ENCODE results near the gene CIITA.
A peak's percentile ranks its signal among the peaks of the same experiment; 100 is the strongest.
"Not testable (repeated sequence)": the region's sequence is repeated elsewhere in the genome, so short reads cannot be mapped to it uniquely, and the experiment has no call there.

The CIITA gene, protein sequence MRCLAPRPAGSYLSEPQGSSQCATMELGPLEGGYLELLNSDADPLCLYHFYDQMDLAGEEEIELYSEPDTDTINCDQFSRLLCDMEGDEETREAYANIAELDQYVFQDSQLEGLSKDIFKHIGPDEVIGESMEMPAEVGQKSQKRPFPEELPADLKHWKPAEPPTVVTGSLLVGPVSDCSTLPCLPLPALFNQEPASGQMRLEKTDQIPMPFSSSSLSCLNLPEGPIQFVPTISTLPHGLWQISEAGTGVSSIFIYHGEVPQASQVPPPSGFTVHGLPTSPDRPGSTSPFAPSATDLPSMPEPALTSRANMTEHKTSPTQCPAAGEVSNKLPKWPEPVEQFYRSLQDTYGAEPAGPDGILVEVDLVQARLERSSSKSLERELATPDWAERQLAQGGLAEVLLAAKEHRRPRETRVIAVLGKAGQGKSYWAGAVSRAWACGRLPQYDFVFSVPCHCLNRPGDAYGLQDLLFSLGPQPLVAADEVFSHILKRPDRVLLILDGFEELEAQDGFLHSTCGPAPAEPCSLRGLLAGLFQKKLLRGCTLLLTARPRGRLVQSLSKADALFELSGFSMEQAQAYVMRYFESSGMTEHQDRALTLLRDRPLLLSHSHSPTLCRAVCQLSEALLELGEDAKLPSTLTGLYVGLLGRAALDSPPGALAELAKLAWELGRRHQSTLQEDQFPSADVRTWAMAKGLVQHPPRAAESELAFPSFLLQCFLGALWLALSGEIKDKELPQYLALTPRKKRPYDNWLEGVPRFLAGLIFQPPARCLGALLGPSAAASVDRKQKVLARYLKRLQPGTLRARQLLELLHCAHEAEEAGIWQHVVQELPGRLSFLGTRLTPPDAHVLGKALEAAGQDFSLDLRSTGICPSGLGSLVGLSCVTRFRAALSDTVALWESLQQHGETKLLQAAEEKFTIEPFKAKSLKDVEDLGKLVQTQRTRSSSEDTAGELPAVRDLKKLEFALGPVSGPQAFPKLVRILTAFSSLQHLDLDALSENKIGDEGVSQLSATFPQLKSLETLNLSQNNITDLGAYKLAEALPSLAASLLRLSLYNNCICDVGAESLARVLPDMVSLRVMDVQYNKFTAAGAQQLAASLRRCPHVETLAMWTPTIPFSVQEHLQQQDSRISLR

DNA sequence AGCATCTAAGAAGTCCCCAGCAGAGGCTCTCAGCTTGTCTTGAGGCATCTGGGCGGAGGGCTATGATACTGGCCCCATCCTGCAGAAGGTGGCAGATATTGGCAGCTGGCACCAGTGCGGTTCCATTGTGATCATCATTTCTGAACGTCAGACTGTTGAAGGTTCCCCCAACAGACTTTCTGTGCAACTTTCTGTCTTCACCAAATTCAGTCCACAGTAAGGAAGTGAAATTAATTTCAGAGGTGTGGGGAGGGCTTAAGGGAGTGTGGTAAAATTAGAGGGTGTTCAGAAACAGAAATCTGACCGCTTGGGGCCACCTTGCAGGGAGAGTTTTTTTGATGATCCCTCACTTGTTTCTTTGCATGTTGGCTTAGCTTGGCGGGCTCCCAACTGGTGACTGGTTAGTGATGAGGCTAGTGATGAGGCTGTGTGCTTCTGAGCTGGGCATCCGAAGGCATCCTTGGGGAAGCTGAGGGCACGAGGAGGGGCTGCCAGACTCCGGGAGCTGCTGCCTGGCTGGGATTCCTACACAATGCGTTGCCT lies at the start of gene CIITA:
Gene CIITA, plus strand, starts transcription at position 404 of the 543 bp plus-strand sequence. Its CDS starts 129 bp downstream, at position 533.
- peak; percentile 54 to 59 for DNase-seq (ENCODE audit: low read depth in 2 of 2)

DNA sequence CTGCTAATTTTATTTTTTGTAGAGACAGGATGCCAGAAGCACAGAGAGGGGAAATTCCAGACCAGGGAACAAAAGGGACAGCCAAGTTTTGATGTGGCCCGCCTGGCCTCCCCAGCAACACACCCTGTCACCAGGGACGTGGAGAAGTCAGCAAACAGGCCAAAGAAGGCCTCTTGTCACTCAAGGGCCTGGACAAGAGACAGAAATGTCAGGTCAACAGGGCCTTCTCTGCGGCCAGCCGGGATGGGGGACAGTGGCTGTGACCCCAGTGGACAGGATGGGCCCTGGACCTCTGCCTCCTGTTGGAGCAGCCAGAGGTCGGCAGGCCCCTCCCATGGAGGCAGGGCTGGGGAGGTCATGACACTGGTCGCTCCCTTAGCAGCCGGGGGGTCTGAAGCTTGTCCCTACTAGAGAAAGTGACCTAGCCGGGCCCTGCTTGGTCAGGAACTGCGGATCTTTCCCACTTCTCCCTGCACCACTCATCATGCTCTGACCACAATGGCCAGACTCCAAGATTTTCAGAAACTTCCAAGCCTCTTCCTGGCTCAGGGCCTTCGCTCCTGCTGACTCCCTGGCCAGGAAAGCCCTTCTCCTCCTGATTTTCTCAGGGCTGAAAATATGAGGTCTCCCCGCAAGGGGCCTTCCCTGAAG lies 49.2 kb upstream of the CIITA start:
- DNase-seq (ENCODE audit: low read depth in 2 of 2), result peak; percentile 68 to 71

DNA sequence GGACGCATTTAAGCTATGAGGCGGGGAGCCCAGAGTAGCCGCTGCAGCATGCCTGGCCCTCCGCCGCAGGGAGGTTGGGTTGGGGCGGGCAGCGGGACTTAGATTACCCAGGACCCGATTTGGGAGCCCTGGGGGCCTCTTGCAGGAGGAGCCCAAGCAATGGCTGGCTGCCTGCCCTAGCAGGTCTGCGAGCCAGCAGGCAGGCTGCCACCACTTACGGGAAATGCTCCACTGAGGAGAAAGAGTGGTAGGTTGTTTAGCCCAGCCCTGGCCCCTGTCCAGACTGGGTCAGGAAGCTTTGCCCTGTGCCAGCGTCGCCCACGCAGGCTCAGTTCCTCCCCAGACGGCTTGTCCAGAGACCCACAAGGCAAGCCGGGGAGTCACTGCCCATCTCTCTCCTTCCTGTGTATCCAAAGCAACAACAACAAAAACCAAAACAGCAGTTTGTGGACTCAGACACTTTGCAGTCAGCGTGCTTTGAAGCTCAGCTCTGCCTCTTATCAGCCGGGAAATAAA lies 48.1 kb upstream of the CIITA start:
- DNase-seq (ENCODE audit: low read depth in 2 of 2), result peak; percentile 28 to 35

DNA sequence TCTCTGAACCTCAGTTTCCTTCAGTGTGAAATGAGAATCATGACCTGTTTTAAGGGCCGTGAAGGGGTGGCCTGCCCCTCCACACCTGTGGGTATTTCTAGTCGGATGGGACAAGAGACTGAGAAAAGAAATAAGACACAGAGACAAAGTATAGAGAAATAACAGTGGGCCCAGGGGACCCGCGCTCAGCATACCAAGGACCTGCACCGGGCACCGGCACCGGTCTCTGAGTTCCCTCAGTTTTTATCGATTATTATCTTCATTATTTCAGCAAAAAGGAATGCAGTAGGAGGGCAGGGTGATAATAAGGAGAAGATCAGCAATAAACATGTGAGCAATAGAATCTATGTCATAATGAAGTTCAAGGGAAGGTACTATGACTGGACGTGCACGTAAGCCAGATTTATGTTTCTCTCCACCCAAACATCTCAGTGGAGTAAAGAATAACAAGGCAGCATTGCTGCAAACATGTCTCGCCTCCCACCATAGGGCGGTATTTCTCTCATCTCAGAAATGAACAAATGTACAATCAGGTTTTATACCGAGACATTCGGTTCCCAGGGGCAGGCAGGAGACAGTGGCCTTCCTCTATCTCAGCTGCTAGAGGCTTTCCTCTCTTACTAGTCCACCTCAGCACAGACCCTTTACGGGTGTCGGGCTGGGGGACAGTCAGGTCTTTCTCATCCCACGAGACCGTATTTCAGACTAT lies 47.5 kb upstream of the CIITA start:
- DNase-seq (ENCODE audit: low read depth in 2 of 2), result not testable (repeated sequence)

DNA sequence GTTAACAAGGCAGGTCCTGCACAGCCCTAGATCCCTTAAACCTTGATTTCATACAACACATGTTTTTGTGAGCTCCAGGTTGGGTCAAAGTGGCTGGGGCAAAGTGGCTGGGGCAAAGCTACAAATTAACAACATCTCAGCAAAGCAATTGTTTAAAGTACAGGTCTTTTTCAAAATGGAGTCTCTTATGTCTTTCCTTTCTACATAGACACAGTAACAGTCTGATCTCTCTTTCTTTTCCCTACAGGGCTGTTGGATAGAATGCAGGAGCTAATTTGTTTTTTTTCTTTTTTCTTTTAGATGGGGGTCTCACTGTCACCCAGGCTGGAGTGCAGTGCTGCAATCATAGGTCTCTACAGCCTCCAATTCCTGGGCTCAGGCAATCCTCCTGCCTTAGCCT lies 46.8 kb upstream of the CIITA start:
- DNase-seq (ENCODE audit: low read depth in 2 of 2), result not testable (repeated sequence)

DNA sequence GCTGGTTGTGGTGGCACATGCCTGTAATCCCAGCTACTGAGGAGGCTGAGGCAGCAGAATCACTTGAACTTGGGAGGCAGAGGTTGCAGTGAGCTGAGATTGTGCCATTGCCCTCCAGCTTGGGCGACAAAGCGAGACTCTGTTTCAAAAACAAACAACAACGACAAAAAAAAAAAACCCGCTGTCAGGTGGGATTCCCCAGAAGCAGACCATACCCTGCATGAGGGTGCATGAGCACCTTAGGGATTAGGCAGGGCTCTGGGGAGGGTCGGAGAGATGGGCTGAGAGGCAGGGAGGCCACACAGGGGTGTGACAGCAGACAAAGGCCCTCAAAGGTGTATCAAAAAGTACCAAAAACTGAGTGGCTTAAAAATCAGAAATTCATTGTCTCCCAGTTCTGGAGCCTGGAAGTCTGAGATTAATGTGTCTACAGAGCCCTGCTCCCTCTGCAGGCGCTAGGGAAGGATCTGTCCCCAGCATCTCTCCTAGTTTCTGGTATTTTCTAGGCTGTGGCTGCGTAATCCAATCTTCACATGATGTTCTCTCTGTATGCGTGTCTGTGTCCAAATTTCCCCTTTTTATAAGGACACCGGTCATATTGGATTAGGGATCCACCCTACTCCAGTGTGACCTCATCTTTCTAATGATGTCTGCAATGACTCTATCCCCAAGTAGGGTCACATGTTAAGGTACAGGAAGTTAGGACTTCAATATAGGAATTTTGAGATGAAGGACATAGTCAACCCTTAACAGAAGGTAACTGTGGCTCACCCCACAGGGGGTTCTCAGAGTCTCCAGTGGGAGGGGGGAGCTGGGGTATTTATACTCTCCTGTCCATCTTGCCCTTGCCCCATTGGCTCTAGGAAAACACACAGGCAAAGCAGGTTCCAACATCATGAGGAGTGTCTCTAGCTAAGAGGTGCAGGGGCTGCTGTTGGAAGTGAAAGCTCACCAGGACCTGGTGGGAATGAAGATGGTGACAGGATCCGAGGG lies 44.8 kb upstream of the CIITA start:
- no peak for DNase-seq (ENCODE audit: low read depth in 2 of 2)

DNA sequence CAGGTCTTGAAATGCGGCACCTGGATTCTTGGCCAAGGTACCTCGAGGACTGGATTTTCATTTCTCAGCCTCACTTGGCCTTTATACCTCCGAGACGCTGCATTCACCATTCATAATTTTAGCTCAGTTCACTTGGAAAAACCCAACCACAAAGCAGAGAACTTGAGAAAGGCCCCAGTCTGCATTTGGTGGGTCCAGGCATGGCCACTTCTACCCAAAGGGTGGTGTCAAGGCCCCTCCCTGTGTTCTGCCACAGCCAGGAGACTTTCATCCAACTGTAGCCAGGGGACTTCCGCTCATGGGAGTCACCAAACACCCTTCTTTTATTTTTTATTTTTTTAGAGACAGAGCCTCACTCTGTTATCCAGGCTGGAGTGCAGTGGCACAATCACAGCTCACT lies 43.7 kb upstream of the CIITA start:
- no peak for DNase-seq (ENCODE audit: low read depth in 2 of 2)

DNA sequence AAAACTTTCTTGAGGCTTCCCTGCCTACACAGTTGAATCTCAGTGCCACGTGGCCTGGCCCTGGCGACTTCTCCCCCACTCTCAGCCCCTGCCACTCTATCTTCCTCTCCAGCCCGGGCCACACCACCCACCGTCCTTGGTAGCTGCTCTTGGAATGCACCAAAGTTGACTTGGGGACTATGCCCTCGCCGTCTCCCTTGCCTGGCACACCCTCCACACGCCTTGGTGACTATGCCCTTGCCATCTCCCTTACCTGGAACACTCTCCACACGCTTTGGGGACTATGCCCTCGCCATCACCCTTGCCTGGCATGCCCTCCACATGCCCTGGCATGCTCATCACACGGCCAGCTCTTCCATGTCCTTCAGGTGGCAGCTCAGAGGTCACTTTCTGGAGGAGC lies 42.9 kb upstream of the CIITA start:
- no peak for DNase-seq (ENCODE audit: low read depth in 2 of 2)

DNA sequence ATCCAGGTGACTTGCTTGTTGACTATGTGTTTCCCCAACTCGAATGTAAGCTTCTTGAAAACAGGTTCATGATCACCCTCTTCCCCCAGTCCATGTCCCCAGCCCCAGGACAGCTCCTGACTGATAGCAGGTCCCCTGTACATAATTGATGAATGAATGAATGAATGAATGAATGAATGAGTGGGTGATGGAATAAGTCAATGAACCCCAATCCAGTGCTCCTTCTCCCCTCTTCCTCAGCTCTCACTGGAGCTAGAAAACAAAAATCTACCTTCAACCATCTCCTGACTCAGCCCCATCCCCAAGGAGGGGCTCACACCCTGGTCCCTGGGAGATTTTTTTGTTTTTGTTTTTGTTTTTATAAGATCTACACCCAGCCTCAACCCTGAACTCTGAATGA lies 42.2 kb upstream of the CIITA start:
- no peak for DNase-seq (ENCODE audit: low read depth in 2 of 2)

DNA sequence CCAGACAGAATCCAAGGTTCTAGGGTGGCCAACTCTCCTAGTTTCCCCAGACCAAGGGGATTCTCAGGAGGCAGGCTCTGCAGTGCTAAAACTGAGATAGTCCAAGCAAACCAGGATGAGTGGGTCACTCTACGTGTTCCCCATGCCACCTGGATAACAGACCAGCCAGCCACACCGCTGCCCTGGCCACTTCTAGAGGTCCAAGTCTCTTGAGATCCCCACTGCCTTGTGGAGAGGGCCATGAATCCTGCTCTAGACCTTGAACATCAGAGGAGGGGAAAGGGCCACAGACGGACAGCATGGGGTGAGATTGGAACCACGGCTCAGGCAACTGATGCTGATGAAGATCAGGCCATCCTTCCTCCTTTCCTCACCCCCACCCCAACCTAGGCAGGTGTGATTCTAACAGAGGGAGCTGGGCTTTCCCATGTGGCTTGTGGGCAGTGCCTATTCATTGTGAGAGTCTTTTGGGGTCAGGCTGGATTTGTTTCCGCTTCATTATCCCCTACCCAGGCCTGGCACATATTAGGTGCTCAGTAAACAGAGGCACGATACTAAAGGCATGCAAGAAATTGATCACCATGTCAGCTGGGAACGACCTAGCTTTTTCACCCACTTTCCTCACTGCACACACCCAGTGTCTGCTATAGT lies 41.6 kb upstream of the CIITA start:
- no peak for DNase-seq (ENCODE audit: low read depth in 2 of 2)

DNA sequence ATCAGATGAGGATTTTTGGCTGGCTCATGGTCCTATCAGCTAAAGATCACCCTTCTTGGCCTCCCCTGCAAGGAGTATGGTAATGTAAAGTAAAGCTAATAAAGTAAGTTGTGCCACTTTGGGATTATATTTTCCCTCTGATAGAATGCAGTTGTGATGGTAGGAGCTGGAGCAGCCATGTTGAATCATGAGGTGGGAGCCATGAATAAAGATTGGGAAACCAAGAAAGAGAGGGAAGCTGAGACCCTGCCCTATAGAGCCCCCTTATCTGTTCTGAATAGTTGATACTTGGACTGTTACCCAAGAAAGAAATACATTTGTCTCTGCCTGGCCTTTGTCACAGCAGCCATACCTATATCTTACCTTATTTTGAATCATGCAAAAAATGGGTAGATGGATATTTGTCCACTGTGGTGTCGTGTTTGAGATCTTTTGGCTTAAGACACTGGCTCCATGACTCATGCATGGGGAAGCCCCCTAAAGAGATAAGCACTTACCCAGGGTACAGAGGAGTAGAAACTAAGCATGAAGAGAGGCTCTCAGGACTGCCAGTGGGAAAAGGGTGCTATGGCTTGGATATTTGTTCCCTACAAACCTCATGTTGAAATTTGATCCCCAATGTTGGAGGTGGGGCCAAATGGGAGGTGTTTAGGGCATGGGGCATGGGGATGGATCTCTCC lies 40.7 kb upstream of the CIITA start:
- DNase-seq (ENCODE audit: low read depth in 2 of 2), result no peak

DNA sequence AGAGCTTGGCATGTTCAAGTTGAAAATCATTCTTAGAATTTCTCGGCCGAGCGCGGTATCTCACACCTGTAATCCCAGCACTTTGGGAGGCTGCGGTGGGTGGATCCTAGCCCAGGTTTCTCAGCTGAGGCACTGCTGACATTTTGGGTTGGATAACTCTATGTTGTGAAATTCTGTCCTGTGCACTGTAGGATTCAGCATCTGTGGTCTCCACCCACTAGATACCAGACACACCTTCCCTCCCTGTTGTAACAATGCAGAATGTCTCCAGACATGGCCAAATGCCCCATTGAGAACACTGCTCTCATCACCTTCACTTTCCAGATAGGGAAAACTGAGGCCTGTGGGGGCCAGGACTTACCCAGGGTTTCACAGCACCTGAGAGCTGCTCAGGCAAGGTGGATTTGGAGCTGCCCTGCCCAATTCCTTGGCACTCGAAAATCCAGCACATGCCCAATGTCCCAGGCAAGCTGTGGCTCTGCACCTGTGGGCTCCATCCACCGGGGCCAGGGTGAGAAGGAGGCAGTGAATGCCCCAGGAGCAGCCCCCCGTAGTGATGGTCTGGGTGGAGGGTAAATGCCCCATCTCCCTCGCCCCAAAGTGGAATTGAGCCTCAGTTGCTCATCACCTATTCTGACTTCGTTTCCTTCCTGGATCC lies 38.3 kb upstream of the CIITA start:
- DNase-seq (ENCODE audit: low read depth in 2 of 2), result no peak

DNA sequence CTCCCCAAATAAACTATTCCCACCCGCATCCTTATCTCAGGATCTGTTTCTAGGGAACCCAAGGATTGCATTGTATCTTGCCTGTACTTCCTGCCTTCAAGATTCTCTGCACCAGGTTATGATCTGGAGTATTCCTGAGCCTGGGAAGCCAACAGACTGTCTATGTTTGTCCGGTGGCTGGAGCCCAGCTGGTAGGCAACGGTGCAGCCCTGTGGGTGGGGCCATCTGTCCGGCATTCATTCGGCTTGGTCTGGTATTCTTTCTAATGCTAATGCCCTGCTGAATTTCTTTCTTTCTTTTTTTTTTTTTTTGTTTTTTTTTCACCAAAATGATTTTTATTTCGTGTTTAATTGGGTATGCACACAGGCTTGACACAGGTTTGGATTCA lies 37.7 kb upstream of the CIITA start:
- no peak for DNase-seq (ENCODE audit: low read depth in 2 of 2)

DNA sequence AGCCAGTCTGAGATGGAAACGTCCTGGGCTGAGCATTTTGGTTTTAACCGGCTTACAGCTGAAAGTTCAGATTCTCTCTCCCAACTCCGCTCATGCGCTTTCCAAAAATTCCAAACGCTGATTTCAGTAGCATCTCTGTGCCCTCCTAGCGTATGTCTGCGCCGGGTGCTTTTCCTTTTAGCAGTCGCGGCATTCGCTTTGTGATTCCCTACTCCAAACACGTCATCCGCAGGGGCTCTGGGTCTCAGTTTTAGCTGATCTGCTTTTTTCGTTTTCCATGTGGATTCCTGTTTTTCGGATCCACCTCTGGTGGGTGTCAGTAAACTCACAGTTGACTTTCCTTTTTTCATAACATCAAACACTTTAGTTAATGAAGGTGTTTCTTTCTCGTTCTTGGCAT lies 36.3 kb upstream of the CIITA start:
- DNase-seq (ENCODE audit: low read depth in 2 of 2), result no peak

DNA sequence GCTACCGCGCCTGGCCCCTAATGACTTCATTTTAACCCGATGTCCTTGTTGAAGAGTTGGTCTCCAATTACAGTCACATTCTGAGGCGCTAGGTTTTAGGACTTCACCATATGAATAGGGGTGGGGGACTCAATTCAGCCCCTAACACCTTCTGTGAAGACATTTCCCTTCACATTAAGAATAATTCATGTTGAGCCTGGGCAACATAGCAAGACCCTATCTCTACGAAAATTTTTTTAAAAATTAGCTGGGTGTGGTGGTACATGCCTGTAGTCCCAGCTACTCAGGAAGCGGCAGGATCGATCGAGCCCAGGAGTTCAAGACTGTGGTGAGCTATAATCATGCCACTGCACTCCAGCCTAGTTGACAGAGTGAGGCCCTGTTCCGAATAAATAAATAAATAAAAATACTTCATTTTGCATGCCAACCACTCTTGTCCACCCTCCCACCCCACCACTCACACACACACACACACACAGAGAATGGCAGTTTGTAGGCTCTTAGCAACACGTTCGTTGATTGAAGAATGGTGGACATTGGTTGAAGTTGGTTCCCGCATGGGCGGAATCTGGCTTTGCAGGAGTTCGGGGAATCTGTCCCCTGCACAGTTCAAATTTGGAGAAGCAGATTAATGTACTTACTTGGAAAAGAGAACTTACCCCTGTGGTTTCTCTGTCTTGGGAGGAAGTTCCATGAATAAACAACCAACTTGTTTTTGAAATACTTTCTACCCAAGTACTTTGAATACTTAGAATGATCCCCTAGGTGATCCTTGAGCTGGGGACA lies 30.6 kb upstream of the CIITA start:
- no peak for DNase-seq (ENCODE audit: low read depth in 2 of 2)

DNA sequence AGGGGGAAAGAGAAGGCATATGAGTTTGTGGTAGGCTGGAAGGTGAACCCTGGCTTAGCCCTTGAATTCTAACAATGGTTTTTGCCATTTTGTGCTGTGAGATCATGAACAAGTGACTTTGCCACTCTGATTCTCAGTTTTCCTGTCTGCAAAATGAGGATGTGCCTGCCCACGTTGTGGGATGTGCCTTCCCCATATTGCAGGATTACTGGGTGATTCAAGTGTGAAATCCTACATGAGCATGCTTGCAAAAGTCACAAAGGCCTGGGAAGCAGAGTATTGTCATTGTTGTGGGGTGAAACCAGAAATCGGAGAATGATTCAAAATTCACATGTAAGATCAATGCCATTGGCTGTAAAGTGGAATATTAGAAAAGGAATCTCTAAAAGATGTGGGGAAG lies 29.8 kb upstream of the CIITA start:
- DNase-seq (ENCODE audit: low read depth in 2 of 2), result no peak
